Activated CD4-positive, alpha-beta T cell treated with anti-CD3 and anti-CD28 coated beads, Interleukin-2, amount 10 ng/mL, durations not matched to agents 7 days and 5 days (primary cell): Measurements from ENCODE around the gene CARD14. TPM values are rescaled to one million over a fixed set of nuclear protein-coding genes. Genes with fewer than 3 reads are reported as not detected.
"Not testable (repeated sequence)": the region's sequence is repeated elsewhere in the genome, so short reads cannot be mapped to it uniquely, and the experiment has no call there.

Experiments
- CTCF ChIA-PET: fragments of 350-600 bp; sonication (Branson Sonifier 250); formaldehyde crosslinking; loops from one replicate; lab custom pipeline; 2021; ENCODE audit warnings: antibody characterized with exemption; lab: Charles Lee
- POLR2A ChIA-PET: fragments of 350-600 bp; sonication (Branson Sonifier 250); formaldehyde crosslinking; loops from one replicate; lab custom pipeline; 2021; ENCODE audit warnings: antibody characterized with exemption; lab: Charles Lee
- DNase-seq: peaks from one replicate; pipeline ENCODE4 v3.0.0-alpha.2; 2020
- H3K27ac Mint-ChIP-seq: one replicate; pipeline ENCODE4 v1.8.0; 2021; ENCODE audit warnings: mild to moderate bottlenecking, moderate library complexity, mixed read lengths
- H3K27me3 Mint-ChIP-seq: one replicate; pipeline ENCODE4 v1.8.0; 2021; ENCODE audit warnings: mixed read lengths
- H3K36me3 Mint-ChIP-seq: one replicate; pipeline ENCODE4 v1.8.0; 2021; ENCODE audit warnings: low read depth, mixed read lengths
- H3K4me1 Mint-ChIP-seq: one replicate; pipeline ENCODE4 v1.8.0; 2021; ENCODE audit warnings: mixed read lengths
- H3K4me3 Mint-ChIP-seq: one replicate; pipeline ENCODE4 v1.8.0; 2021; ENCODE audit warnings: mild to moderate bottlenecking, moderate library complexity, mixed read lengths
- H3K9me3 Mint-ChIP-seq: one replicate; pipeline ENCODE4 v1.8.0; 2021; ENCODE audit warnings: mixed read lengths
- total RNA-seq, 2 experiments: library from RNA; stranded (reverse); gene quantifications; one replicate each; pipeline ENCODE4 v1.2.3, GENCODE V29; 2021

Gene CARD14
- total RNA-seq, 2 experiments from 2014 or later, result not detected

DNA sequence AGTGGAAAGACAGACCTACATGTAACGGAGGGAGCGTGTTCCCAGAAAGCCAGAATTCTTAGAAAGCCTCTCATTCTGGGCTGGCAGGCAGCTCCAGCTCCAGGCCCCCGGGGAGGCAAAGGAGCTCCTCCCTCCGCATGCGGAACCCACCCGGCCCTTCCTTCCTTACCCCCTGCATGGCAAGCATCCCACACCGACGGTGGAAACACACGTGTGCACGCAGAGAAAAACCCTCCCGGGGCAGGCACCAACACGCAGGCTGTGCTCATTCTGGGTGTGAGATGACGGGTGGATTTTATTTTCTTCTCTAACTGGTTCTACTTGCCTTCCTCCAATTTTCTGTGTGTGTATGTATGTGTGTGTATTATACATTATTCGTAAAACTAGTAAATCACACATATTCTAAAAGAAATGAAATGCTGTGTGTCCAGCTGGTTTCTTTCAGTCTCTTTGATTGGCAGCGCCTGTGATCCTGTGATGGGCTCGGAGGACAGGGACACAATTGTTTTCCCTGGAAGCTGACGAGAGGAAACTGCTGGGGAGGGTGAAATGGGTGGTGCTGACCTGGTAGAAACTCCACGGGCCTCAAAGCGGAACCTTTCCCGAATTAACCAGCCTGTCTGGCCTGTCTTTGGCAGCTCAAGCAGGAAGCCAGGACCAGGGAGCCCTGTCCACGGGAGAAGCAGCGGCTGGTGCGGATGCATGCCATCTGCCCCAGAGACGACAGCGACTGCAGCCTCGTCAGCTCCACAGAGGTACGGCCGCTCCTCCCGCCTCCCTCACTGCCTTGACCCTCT lies 22.2 kb downstream of the CARD14 start:
- DNase-seq, result no peak
- H3K4me3 Mint-ChIP-seq, result no peak overlapping the region
- peaks cover 5% of the 10 kb centered on the region for H3K27me3 Mint-ChIP-seq
- no peaks in the 10 kb centered on the region for H3K4me1 Mint-ChIP-seq
- H3K9me3 Mint-ChIP-seq, result peaks cover 4% of the 10 kb centered on the region
- no peak overlapping the region for H3K27ac Mint-ChIP-seq
- no peaks in the 10 kb centered on the region for H3K36me3 Mint-ChIP-seq
- CTCF ChIA-PET, result interaction anchor here (0.7 to 1.2 kb wide), 2 partner anchors 12 to 14 kb away, joined by 3 read pairs; no protein-coding TSS in a partner anchor
- POLR2A ChIA-PET, result interaction anchor here (0.6 kb wide), 1 partner anchor 25 kb away, joined by 4 read pairs; no protein-coding TSS in a partner anchor

DNA sequence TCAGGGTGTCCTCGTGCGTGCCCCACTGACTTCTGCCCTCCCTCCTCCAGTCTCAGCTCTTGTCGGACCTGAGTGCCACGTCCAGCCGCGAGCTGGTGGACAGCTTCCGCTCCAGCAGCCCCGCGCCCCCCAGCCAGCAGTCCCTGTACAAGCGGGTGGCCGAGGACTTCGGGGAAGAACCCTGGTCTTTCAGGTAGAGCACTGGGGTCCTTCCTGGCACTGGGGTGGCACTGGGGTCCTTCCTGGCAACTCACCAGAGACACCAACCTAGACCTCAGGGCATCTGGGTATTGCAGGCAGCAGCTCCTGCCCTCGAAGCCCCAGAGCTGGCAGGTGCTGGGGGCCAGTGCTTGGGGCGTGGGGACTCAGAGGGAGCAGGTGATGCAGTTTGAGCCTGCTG lies 25.3 kb downstream of the CARD14 start:
- CTCF ChIA-PET, result interaction anchor here (0.8 to 2.3 kb wide), 6 partner anchors 11 to 75 kb away, joined by 3 to 11 read pairs (median 4); no protein-coding TSS in a partner anchor
- H3K4me3 Mint-ChIP-seq, result no peak overlapping the region
- DNase-seq, result no peak
- H3K27ac Mint-ChIP-seq, result no peak overlapping the region
- POLR2A ChIA-PET, result no interaction called here
- peaks cover 4% of the 10 kb centered on the region for H3K9me3 Mint-ChIP-seq
- H3K27me3 Mint-ChIP-seq, result peaks cover 5% of the 10 kb centered on the region
- H3K36me3 Mint-ChIP-seq, result no peaks in the 10 kb centered on the region
- no peaks in the 10 kb centered on the region for H3K4me1 Mint-ChIP-seq

DNA sequence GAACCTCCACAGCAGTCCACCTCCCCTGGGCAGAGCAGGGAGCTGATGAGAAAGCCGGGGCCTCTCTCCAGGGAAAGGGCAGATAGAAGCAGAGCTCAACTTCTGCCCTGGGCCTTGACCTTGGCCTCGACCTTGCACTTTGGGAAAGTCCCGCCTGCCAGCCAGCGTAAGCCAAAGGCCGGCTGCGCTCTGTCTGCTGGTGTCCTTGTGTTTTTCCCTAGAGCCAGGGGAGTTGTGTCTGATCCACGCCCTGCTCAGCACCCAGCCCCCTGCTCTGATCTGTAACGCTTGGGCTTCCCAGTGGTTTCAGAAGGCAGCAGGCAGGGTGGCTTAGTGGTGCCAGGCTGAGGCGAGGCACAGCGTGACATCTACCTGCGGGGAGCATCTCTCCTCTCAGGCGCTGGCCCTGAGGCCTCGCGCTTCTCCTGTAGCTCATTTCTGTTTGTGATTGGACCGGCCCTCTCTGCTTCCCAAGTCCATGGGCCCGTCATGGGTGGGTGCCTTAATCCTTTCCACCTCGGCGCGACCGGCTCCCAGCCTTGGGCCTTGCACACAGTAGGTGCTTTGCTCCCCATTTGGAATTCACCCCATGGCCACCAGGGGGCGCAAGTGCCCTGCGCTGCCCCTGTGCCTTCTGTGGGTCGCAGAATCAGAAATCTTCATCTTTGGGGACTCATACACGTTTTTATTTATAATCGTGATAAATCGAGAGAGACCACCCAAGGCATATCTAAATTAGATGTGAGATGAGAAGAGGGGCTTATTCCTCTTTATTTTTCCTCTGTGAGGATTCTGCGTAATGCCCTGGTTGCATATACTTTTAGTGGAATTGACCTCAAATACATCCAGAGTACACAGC lies 26.1 kb downstream of the CARD14 start:
- H3K4me3 Mint-ChIP-seq, result no peak overlapping the region
- CTCF ChIA-PET, result interaction anchor here (0.8 to 2.3 kb wide), 11 partner anchors 8 to 74 kb away, joined by 3 to 11 read pairs (median 4); no protein-coding TSS in a partner anchor
- DNase-seq, result peak; percentile 52
- no peaks in the 10 kb centered on the region for H3K4me1 Mint-ChIP-seq
- H3K9me3 Mint-ChIP-seq, result peaks cover 4% of the 10 kb centered on the region
- H3K27ac Mint-ChIP-seq, result no peak overlapping the region
- H3K27me3 Mint-ChIP-seq, result peaks cover 5% of the 10 kb centered on the region
- no peaks in the 10 kb centered on the region for H3K36me3 Mint-ChIP-seq
- POLR2A ChIA-PET, result no interaction called here

DNA sequence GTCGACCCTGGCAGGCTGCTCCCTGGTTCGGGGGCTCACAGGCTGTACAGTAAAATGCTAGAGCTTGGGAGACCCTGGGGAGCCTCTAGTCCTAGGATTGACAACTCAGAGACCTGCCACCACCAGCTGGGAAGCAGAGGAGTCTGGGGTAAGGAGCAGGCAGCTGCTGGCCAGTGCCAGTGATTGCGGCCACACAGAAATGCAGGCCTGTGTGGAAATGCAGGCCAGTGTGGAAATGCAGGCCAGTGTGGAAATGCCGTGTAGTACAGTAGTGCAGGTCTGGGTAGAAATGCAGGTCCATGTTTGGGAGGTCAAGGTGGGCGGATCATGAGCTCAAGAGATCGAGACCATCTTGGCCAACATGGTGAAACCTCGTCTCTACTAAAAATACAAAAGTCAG lies 26.8 kb downstream of the CARD14 start:
- Mint-ChIP-seq H3K4me1 (no peaks in the 10 kb centered on the region), H3K36me3 (no peaks in the 10 kb centered on the region), H3K27me3 (peaks cover 5% of the 10 kb centered on the region), H3K9me3 (peaks cover 4% of the 10 kb centered on the region), H3K4me3 (no peak overlapping the region), H3K27ac (no peak overlapping the region)
- DNase-seq, result no peak
- CTCF ChIA-PET, result interaction anchor here (0.9 to 2.3 kb wide), 6 partner anchors 8 to 74 kb away, joined by 3 to 11 read pairs (median 4); no protein-coding TSS in a partner anchor
- POLR2A ChIA-PET, result no interaction called here

DNA sequence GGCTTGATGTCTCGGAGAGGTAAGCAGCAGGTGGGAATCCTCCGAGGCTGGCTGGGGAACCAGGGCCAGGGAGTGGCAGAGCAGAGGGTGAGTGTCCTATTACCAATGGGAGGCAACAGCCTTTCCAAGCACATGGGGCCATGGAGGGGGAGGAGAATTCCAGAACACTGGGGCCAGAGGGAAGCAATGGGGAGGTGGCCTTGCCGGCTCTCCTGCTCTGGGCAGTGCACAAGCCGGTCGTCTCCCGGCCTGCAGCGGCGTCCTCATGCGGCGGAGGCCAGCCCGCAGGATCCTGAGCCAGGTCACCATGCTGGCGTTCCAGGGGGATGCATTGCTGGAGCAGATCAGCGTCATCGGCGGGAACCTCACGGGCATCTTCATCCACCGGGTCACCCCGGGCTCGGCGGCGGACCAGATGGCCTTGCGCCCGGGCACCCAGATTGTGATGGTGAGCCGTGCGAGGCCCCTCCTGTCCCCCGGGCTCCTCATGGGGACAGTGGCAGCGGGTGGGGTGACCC lies 28.4 kb downstream of the CARD14 start:
- POLR2A ChIA-PET, result no interaction called here
- CTCF ChIA-PET, result interaction anchor here (1.0 kb wide), 1 partner anchor 10 kb away, joined by 3 read pairs; no protein-coding TSS in a partner anchor
- Mint-ChIP-seq H3K9me3 (peaks cover 4% of the 10 kb centered on the region), H3K27me3 (peaks cover 5% of the 10 kb centered on the region), H3K4me3 (no peak overlapping the region), H3K27ac (no peak overlapping the region), H3K4me1 (no peaks in the 10 kb centered on the region), H3K36me3 (no peaks in the 10 kb centered on the region)
- DNase-seq, result no peak

DNA sequence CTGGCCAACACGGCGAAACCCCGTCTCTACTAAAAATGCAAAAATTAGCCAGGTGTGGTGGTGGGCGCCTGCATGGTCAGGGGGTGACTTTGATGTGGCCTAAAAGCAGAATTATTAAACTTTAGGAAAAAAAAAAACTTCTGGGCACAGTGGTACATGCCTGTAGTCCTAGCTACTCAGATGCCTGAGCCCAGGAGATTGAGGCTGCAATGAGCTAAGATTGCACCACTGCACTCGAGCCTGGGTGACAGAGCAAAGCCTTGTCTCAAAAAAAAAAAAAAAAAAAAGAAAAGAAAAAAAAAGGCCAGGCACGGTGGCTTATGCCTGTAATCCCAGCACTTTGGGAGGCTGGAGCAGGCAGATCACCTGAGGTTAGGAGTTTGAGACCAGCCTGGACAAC lies 29.5 kb downstream of the CARD14 start:
- H3K27ac Mint-ChIP-seq, H3K4me3 Mint-ChIP-seq, POLR2A ChIA-PET, H3K4me1 Mint-ChIP-seq, H3K36me3 Mint-ChIP-seq, DNase-seq, H3K27me3 Mint-ChIP-seq, H3K9me3 Mint-ChIP-seq: not testable (repeated sequence)
- CTCF ChIA-PET, result interaction anchor here (0.6 to 1.0 kb wide), 5 partner anchors 11 to 103 kb away, joined by 3 read pairs; no protein-coding TSS in a partner anchor

DNA sequence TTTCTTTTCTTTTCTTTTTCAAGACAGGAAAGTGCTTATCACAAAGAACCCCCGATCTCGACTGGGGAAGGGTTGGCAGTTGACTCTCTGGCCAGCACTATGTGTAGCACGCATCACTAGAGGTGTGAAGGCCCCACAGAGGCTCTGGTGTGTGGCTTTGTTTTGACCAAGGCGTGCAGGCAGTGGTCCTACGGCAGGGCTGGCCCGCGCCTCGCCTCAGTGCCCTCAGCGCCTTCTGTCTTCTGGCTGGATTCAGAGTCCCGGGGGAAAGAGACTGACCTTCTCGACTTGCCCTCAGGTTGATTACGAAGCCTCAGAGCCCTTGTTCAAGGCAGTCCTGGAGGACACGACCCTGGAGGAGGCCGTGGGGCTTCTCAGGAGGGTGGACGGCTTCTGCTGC lies 31.6 kb downstream of the CARD14 start:
- no peak for DNase-seq
- no peak overlapping the region for H3K4me3 Mint-ChIP-seq
- no peak overlapping the region for H3K27ac Mint-ChIP-seq
- POLR2A ChIA-PET, result no interaction called here
- no peaks in the 10 kb centered on the region for H3K27me3 Mint-ChIP-seq
- H3K36me3 Mint-ChIP-seq, result no peaks in the 10 kb centered on the region
- no peaks in the 10 kb centered on the region for H3K9me3 Mint-ChIP-seq
- no peaks in the 10 kb centered on the region for H3K4me1 Mint-ChIP-seq
- CTCF ChIA-PET, result interaction anchor here (0.6 to 1.1 kb wide), 2 partner anchors 50 to 132 kb away, joined by 3 read pairs; no protein-coding TSS in a partner anchor

DNA sequence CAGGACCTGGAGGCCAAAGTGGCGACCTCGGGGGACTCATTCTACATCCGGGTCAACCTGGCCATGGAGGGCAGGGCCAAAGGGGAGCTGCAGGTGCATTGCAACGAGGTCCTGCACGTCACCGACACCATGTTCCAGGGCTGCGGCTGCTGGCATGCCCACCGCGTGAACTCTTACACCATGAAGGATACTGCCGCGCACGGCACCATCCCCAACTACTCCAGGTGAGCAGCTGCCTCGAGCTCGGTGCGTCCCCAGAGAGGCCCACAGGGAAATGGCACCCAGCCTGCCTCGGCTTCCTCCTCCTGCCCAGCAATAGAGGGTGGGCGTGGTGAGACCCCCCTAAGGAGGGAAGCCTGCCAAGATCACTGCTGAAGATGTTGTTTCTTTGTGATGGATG lies 32.4 kb downstream of the CARD14 start:
- ChIA-PET CTCF (interaction anchor here (0.6 to 1.1 kb wide), 2 partner anchors 49 to 132 kb away, joined by 3 read pairs; no protein-coding TSS in a partner anchor), POLR2A (no interaction called here)
- no peaks in the 10 kb centered on the region for H3K4me1 Mint-ChIP-seq
- no peak overlapping the region for H3K27ac Mint-ChIP-seq
- no peaks in the 10 kb centered on the region for H3K36me3 Mint-ChIP-seq
- no peaks in the 10 kb centered on the region for H3K27me3 Mint-ChIP-seq
- H3K9me3 Mint-ChIP-seq, result no peaks in the 10 kb centered on the region
- DNase-seq, result no peak
- no peak overlapping the region for H3K4me3 Mint-ChIP-seq

DNA sequence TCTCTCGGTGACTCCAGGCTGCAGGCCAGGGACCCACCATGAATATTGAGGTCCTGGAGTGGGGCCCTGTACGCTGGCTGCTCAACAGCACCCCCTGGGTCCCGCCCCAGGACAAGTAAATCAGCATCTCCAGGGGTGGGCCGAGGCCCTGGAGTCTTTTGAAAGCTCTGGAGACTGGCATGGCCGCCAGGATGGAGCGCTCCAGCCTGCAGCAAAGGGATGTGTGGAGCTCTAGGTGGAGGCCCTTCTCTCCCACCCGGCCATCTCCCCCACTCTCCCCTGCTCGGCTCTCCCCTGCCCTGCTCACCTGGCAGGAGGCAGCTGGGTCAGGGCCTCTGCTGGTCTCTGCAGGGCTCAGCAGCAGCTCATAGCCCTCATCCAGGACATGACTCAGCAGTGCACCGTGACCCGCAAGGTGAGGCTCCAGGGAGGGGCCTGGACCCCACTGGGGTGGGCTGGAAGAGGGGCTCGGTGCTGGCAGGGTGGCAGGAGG lies 33.7 kb downstream of the CARD14 start:
- no peak for DNase-seq
- H3K27ac Mint-ChIP-seq, result no peak overlapping the region
- no peaks in the 10 kb centered on the region for H3K9me3 Mint-ChIP-seq
- H3K36me3 Mint-ChIP-seq, result no peaks in the 10 kb centered on the region
- CTCF ChIA-PET, result interaction anchor here (0.9 to 1.2 kb wide), 3 partner anchors 9 to 28 kb away, joined by 3 to 5 read pairs (median 3); no protein-coding TSS in a partner anchor
- no peaks in the 10 kb centered on the region for H3K27me3 Mint-ChIP-seq
- no peak overlapping the region for H3K4me3 Mint-ChIP-seq
- no peaks in the 10 kb centered on the region for H3K4me1 Mint-ChIP-seq
- POLR2A ChIA-PET, result no interaction called here

DNA sequence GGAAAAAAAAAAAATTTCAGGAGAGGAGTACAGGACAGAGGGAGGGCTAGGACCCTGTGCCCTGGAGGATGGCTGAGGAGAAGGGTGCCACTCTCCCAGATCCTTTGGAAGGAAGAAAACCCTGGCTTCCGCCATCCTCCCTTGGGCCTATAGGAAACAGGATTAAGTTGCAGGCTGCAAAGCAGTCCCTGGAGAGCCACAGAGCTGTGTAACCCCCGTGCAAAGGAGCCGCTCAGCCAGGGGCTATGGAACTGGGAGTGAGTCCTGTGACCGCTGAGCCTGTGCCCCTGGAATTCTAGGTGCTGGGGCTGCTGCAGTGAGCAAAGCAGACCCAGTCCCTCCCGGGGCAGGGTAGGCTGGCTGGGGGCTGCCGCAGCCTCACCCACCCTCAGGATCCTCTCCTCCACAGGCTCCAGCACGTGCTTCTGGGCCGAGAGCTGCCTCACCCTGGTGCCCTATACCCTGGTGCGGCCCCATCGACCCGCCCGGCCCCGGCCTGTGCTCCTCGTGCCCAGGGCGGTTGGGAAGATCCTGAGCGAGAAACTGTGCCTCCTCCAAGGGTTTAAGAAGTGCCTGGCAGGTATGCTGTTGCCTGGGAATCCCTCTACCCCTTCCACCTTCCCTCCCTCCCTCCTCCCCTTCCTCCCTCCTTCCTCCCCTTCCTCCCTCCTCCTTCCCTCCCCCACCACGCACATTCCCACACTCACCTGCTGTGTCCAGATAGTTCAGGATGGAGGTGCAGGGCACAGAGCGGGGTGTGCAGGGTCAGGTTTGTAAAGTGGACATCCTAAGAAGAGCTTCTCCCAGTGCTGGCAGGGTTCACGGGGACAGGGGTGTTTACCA lies 35.0 kb downstream of the CARD14 start:
- CTCF ChIA-PET, result interaction anchor here (0.6 to 1.0 kb wide), 2 partner anchors 30 to 197 kb away, joined by 3 read pairs; no protein-coding TSS in a partner anchor
- no peaks in the 10 kb centered on the region for H3K9me3 Mint-ChIP-seq
- POLR2A ChIA-PET, result no interaction called here
- DNase-seq, result no peak
- no peaks in the 10 kb centered on the region for H3K27me3 Mint-ChIP-seq
- H3K36me3 Mint-ChIP-seq, result no peaks in the 10 kb centered on the region
- H3K27ac Mint-ChIP-seq, result no peak overlapping the region
- H3K4me3 Mint-ChIP-seq, result no peak overlapping the region
- no peaks in the 10 kb centered on the region for H3K4me1 Mint-ChIP-seq

DNA sequence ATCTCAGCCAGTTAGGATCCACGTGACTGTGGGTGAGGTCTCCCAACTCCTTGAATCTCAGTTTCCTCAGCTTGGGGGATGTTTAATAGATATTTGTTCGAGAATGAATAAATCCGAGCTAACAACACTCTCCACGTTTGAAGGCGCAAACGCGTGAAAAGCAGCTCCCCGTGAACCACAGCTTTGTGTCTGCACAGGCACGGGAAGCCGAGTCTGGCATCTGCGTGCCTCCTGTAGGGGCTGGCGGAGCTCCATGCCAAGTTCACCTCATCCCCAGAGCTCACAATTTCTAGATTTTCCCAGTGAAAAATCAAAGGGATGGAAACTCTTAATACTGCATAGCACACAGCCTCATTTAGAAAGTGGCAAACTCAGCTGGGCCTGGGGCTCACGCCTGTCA lies 36.0 kb downstream of the CARD14 start:
- DNase-seq, result no peak
- H3K27me3 Mint-ChIP-seq, result no peaks in the 10 kb centered on the region
- H3K9me3 Mint-ChIP-seq, result no peaks in the 10 kb centered on the region
- H3K36me3 Mint-ChIP-seq, result peaks cover 2% of the 10 kb centered on the region
- peak overlapping the region; percentile 5 for H3K27ac Mint-ChIP-seq
- H3K4me1 Mint-ChIP-seq, result no peaks in the 10 kb centered on the region
- ChIA-PET CTCF (interaction anchor here (0.6 to 1.0 kb wide), 4 partner anchors 14 to 198 kb away, joined by 3 read pairs; partner anchors contain the start of gene GAA), POLR2A (no interaction called here)
- H3K4me3 Mint-ChIP-seq, result no peak overlapping the region
